GM12875 (cell line): Measurements from ENCODE around the gene LDB2.

Experiments used
- H3K4me3 ChIP-seq: one replicate; pipeline ENCODE4 v1.5.1; 2011; ENCODE audit warnings: low read depth, low read length, control low read depth
- CTCF ChIP-seq: IDR thresholded peaks from 2 replicates; pipeline ENCODE4 v1.5.1; 2011; ENCODE audit warnings: low read depth, mild to moderate bottlenecking, control low read depth, inconsistent platforms, low read length, moderate library complexity, borderline replicate concordance; ENCODE audit not compliant: insufficient read depth

The LDB2 gene

GRCh38 chr4:16775411-16776154 is 122.9 kb downstream of the LDB2 start:
- H3K4me3 ChIP-seq: no peak overlapping the region
- no peak for TF ChIP-seq CTCF

GRCh38 chr4:16772366-16772850 is 126.0 kb downstream of the LDB2 start:
- TF ChIP-seq CTCF: no peak
- no peak overlapping the region for H3K4me3 ChIP-seq

GRCh38 chr4:16770710-16771285 is 127.6 kb downstream of the LDB2 start:
- no peak for TF ChIP-seq CTCF
- no peak overlapping the region for H3K4me3 ChIP-seq

- no peak for TF ChIP-seq CTCF
- H3K4me3 ChIP-seq: no peak overlapping the region
Measured at GRCh38 chr4:16767861-16768260, 130.6 kb downstream of the LDB2 start.

GRCh38 chr4:16767251-16767650 is 131.2 kb downstream of the LDB2 start:
- TF ChIP-seq CTCF: no peak
- H3K4me3 ChIP-seq: no peak overlapping the region

- no peak overlapping the region for H3K4me3 ChIP-seq
- no peak for TF ChIP-seq CTCF
Measured at GRCh38 chr4:16765546-16765945, 132.9 kb downstream of the LDB2 start.

GRCh38 chr4:16764622-16765021 is 133.8 kb downstream of the LDB2 start:
- TF ChIP-seq CTCF: no peak
- no peak overlapping the region for H3K4me3 ChIP-seq
